ENCODE data around the gene HNF4A. TPM values are rescaled to one million over a fixed set of nuclear protein-coding genes. Genes with fewer than 3 reads are reported as not detected.

Gene HNF4A
- total and polyA plus RNA-seq, 2 donors (not counting 3 experiments of a cell fraction or from before 2014, with no cell fraction given): not detected

DNA sequence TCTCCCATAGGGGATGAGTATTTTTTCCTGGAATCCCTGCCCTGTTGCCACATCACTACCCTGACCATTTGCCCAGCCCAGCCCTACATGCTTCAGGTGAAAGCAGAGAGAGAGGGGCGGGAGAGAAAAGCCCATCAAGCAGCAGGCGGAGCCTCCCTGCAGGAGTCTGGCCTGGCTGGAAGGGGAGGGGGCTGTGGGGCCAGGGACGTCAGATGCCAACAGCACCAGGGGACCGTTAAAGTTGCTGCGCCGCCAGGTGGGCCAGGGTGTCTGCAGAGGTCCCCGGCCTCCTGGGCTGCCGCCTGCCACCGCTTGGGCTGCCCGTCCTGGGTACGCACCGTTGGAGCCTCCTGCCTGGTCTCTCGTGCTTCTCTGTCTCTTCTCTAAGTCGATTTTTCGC is 19.4 kb upstream of the HNF4A start:
- ChIA-PET CTCF (no interaction called here), POLR2A (no interaction called here)
- no peak overlapping the region for H3K9ac ChIP-seq (replicated peaks; ENCODE audit: extremely low read depth, insufficient read depth, low read length)
- no peaks in the 10 kb centered on the region for H3K4me1 ChIP-seq (ENCODE audit: control insufficient read depth, extremely low read depth, insufficient read depth, low read length)
- no peaks in the 10 kb centered on the region for H3K36me3 ChIP-seq (ENCODE audit: control insufficient read depth in 2 of 2, extremely low read depth in 1 of 2, insufficient read depth in 2 of 2, low read length in 2 of 2)
- intact Hi-C loops (cut with micrococcal nuclease): no loop called here
- dilution Hi-C loops (cut with MboI; ENCODE audit: extremely low pct_ligation_motif_present, low sequenced_read_pairs): no loop called here
- H3K9me3 ChIP-seq (replicated peaks; ENCODE audit: control insufficient read depth, insufficient read depth, low read length): no peaks in the 10 kb centered on the region
- no peak overlapping the region for H3K4me2 ChIP-seq (ENCODE audit: insufficient read depth, low read length)
- H4K20me1 ChIP-seq (replicated peaks; ENCODE audit: control insufficient read depth, extremely low read depth, insufficient read depth, low read length): no peaks in the 10 kb centered on the region
- DNase-seq (ENCODE audit: low read depth, low spot score): no peak
- H2AFZ ChIP-seq (ENCODE audit: low read depth, low read length): no peak overlapping the region
- no peak for FAIRE-seq
- peaks cover 0 to 4% of the 10 kb centered on the region in 2 experiments for H3K27me3 ChIP-seq (ENCODE audit: control insufficient read depth in 2 of 2, insufficient read depth in 2 of 2, low read length in 2 of 2)
- H3K79me2 ChIP-seq (ENCODE audit: control insufficient read depth, insufficient read depth, low read length): no peaks in the 10 kb centered on the region
- no TSS peak for BruUV-seq (replicated peaks)
- no peak for TF ChIP-seq GATA2 (IDR thresholded peaks at IDR 0.05; ENCODE audit: insufficient read depth, insufficient read length, low read depth, low read length)
- TF ChIP-seq JUN (IDR thresholded peaks at IDR 0.05; ENCODE audit: borderline replicate concordance, insufficient read depth, insufficient read length, low read depth): no peak
- TF ChIP-seq, protein P1, sequence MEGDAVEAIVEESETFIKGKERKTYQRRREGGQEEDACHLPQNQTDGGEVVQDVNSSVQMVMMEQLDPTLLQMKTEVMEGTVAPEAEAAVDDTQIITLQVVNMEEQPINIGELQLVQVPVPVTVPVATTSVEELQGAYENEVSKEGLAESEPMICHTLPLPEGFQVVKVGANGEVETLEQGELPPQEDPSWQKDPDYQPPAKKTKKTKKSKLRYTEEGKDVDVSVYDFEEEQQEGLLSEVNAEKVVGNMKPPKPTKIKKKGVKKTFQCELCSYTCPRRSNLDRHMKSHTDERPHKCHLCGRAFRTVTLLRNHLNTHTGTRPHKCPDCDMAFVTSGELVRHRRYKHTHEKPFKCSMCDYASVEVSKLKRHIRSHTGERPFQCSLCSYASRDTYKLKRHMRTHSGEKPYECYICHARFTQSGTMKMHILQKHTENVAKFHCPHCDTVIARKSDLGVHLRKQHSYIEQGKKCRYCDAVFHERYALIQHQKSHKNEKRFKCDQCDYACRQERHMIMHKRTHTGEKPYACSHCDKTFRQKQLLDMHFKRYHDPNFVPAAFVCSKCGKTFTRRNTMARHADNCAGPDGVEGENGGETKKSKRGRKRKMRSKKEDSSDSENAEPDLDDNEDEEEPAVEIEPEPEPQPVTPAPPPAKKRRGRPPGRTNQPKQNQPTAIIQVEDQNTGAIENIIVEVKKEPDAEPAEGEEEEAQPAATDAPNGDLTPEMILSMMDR (IDR thresholded peaks at IDR 0.05; ENCODE audit: extremely low read depth in 1 of 2, insufficient read depth in 1 of 2, low read depth in 1 of 2, low read length in 2 of 2): no peak
- no peak for TF ChIP-seq MYC (IDR thresholded peaks at IDR 0.05; ENCODE audit: low read depth, low read length)
- TF ChIP-seq FOS (IDR thresholded peaks at IDR 0.05; ENCODE audit: borderline replicate concordance, insufficient read depth, low read length): no peak
- no peaks in the 10 kb centered on the region for H3K9me1 ChIP-seq (replicated peaks; ENCODE audit: control insufficient read depth, extremely low read depth, insufficient read depth, low read length)
- H3K27ac ChIP-seq (ENCODE audit: insufficient read depth, low read depth, low read length): no peak overlapping the region
- no peak overlapping the region for H3K4me3 ChIP-seq (replicated peaks in 1 of 3; ENCODE audit: insufficient read depth in 1 of 3, low read depth in 1 of 3, low read length in 3 of 3)

DNA sequence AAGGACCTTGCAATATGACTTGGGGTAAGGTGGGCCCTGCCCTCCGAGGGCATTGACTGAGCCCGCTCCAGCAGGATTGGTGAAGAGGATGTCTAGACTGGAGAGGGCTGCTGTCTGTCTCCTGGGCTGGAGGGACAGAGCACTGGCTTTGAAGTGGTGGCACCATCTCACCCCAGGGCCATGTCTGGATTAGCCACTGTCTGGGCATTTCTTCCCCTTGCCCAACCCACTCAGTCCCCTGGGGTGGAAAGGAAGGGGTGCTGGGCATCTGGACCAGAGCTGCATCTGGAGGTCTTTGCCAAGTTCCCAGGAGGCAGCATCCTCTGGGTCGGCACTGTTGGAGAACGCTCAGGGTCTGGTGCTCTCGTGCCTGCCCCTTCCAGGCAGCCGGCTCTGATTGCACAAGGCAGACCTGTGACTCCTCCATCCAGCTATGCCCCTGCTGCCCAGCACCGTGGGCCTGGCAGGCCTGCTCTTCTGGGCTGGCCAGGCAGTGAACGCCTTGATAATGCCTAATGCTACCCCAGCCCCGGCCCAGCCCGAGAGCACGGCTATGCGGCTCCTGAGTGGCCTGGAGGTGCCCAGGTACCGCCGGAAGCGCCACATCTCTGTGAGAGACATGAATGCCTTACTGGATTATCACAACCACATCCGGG is 18.6 kb upstream of the HNF4A start, which contains the start of gene R3HDML:
TSS of gene R3HDML (plus strand) at position 319 of the 656 bp plus-strand sequence. CDS start at position 434, 115 bp downstream.
- no peaks in the 10 kb centered on the region for H3K79me2 ChIP-seq (ENCODE audit: control insufficient read depth, insufficient read depth, low read length)
- H3K27ac ChIP-seq (ENCODE audit: insufficient read depth, low read depth, low read length): no peak within 1 kb of the TSS
- H3K4me2 ChIP-seq (ENCODE audit: insufficient read depth, low read length): no peak within 1 kb of the TSS
- no peaks in the 10 kb centered on the region for H4K20me1 ChIP-seq (replicated peaks; ENCODE audit: control insufficient read depth, extremely low read depth, insufficient read depth, low read length)
- H3K36me3 ChIP-seq (ENCODE audit: control insufficient read depth in 2 of 2, extremely low read depth in 1 of 2, insufficient read depth in 2 of 2, low read length in 2 of 2): no peaks in the 10 kb centered on the region
- H2AFZ ChIP-seq (ENCODE audit: low read depth, low read length): no peak within 1 kb of the TSS
- no peak within 1 kb of the TSS for H3K4me3 ChIP-seq (replicated peaks in 1 of 3; ENCODE audit: insufficient read depth in 1 of 3, low read depth in 1 of 3, low read length in 3 of 3)
- POLR2A ChIA-PET: no interaction called here
- H3K9me3 ChIP-seq (replicated peaks; ENCODE audit: control insufficient read depth, insufficient read depth, low read length): no peaks in the 10 kb centered on the region
- FAIRE-seq (no peak), DNase-seq (ENCODE audit: low read depth, low spot score) (no peak)
- CTCF ChIA-PET: no interaction called here
- H3K9ac ChIP-seq (replicated peaks; ENCODE audit: extremely low read depth, insufficient read depth, low read length): no peak within 1 kb of the TSS
- H3K27me3 ChIP-seq (ENCODE audit: control insufficient read depth in 2 of 2, insufficient read depth in 2 of 2, low read length in 2 of 2): peaks cover 0 to 4% of the 10 kb centered on the region in 2 experiments
- dilution Hi-C loops (cut with MboI; ENCODE audit: extremely low pct_ligation_motif_present, low sequenced_read_pairs) (no loop called here), intact Hi-C loops (cut with micrococcal nuclease) (no loop called here)
- BruUV-seq (replicated peaks): no TSS peak
- H3K9me1 ChIP-seq (replicated peaks; ENCODE audit: control insufficient read depth, extremely low read depth, insufficient read depth, low read length): no peaks in the 10 kb centered on the region
- TF ChIP-seq JUN (IDR thresholded peaks at IDR 0.05; ENCODE audit: borderline replicate concordance, insufficient read depth, insufficient read length, low read depth): no peak
- TF ChIP-seq POLR2A (IDR thresholded peaks at IDR 0.05; ENCODE audit: low read depth, low read length): no peak
- no peak for TF ChIP-seq EZH2 (IDR thresholded peaks at IDR 0.05; ENCODE audit: borderline replicate concordance, low read depth, low read length, severe bottlenecking)
- no peak for TF ChIP-seq MYC (IDR thresholded peaks at IDR 0.05; ENCODE audit: low read depth, low read length)
- TF ChIP-seq POLR2AphosphoS5 (IDR thresholded peaks at IDR 0.05; ENCODE audit: insufficient read depth, low read depth, low read length): no peak
- TF ChIP-seq, protein P2, sequence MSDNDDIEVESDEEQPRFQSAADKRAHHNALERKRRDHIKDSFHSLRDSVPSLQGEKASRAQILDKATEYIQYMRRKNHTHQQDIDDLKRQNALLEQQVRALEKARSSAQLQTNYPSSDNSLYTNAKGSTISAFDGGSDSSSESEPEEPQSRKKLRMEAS (IDR thresholded peaks at IDR 0.05; ENCODE audit: insufficient read depth, insufficient read length): no peak
- TF ChIP-seq GATA2 (IDR thresholded peaks at IDR 0.05; ENCODE audit: insufficient read depth, insufficient read length, low read depth, low read length): no peak
- TF ChIP-seq, protein P1 (IDR thresholded peaks at IDR 0.05; ENCODE audit: extremely low read depth in 1 of 2, insufficient read depth in 1 of 2, low read depth in 1 of 2, low read length in 2 of 2): no peak
- TF ChIP-seq FOS (IDR thresholded peaks at IDR 0.05; ENCODE audit: borderline replicate concordance, insufficient read depth, low read length): no peak
- H3K4me1 ChIP-seq (ENCODE audit: control insufficient read depth, extremely low read depth, insufficient read depth, low read length): no peaks in the 10 kb centered on the region
